Measurements from ENCODE around the gene FILIP1L. TPM values are rescaled to one million over a fixed set of nuclear protein-coding genes. Genes with fewer than 3 reads are reported as not detected.

FILIP1L gene
- total RNA-seq, 2 experiments from 2014 or later: 0.35 to 0.48 TPM

DNA sequence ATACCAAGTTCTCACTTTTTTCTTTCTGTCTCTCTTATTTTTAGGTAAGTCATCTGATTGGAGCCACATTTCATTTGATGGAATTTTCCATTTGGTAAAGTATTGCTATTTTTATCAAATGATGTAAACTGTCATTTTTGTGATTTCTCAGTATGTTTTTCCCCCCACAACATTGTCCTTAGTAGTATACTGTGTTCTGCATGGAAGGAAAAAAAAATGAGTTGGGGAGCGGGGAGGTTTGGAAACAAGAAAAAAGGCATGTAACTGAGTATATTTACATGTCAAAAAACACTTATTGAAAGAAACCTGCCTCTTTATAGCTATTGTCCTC is 104.2 kb downstream of the FILIP1L start:
- Mint-ChIP-seq H3K4me1 (peaks cover 13% of the 10 kb centered on the region), H3K27ac (no peak overlapping the region), H3K4me3 (no peak overlapping the region), H3K36me3 (peaks cover 21% of the 10 kb centered on the region), H3K27me3 (no peaks in the 10 kb centered on the region), H3K9me3 (peaks cover 2% of the 10 kb centered on the region)
- DNase-seq: no peak

DNA sequence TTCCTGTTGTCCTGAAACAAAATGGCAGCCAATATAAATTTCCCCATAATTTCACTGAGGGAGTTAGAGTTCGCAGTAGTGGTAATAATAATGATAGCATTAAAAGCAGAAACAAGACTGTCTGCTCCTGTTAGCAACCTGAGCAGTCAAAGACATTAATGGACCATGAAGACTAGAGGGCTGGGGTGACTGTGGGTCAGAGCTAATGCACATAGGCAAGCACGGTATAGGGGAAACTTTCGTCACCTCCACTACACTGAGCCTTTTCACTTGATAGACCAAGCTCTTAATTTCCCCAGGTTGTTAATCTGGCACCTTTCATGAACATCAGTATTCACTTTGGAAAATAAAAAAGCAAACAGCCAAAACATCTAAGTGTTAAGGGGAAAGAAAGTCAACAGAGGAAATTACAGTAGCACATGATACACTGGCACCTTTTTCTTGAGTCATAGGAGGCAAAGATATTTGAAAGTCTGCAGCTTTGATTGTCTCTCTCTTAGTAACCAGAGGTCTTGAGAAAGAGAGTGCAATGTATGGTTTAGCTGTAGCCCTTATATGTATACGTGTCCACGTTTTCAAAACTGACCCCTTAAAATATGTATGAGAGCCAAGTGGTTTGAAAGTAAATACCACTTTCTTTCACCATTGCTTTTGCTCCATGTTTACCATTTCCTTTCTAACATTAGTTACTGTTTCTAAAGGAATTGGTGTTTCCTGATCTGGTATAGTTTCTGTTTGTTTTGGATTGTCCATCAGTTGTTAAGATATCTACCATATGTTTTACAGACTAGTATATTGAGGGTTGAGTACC is 104.8 kb downstream of the FILIP1L start:
- H3K9me3 Mint-ChIP-seq: no peaks in the 10 kb centered on the region
- H3K36me3 Mint-ChIP-seq: peaks cover 16% of the 10 kb centered on the region
- DNase-seq: no peak
- H3K27me3 Mint-ChIP-seq: no peaks in the 10 kb centered on the region
- H3K4me3 Mint-ChIP-seq: no peak overlapping the region
- peaks cover 15% of the 10 kb centered on the region for H3K4me1 Mint-ChIP-seq
- H3K27ac Mint-ChIP-seq: no peak overlapping the region

DNA sequence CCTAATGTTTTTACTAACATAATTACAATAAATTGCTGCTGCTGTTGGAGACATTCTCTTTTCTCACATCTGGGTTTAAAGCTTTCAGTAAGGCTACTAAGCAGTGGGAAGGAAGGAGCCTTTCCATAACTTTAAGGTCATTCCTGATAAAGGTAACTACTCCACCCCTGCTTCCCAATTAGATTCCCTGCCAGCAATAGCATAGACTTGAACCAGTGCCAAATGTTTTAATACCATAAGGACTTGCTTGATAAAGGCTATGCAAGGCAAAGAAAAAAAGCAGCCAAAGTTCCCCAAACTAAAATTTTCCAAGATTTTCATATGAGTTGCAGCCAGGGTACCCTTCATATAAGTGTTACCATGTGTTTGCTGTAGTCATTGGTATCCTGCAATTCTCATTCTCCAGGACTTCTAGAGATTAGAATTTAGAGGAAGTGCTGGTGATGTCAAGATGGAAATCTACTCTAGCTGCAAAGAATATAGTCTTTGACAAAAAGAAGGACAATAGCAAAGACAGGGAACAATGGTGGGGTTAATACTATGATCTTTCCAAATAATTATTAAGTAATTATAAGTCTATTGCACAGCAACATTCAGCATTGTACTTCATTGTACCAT is 106.1 kb downstream of the FILIP1L start:
- H3K36me3 Mint-ChIP-seq: peaks cover 12% of the 10 kb centered on the region
- H3K4me1 Mint-ChIP-seq: peaks cover 15% of the 10 kb centered on the region
- no peak for DNase-seq
- no peaks in the 10 kb centered on the region for H3K9me3 Mint-ChIP-seq
- H3K27me3 Mint-ChIP-seq: no peaks in the 10 kb centered on the region
- no peak overlapping the region for H3K4me3 Mint-ChIP-seq
- H3K27ac Mint-ChIP-seq: no peak overlapping the region

DNA sequence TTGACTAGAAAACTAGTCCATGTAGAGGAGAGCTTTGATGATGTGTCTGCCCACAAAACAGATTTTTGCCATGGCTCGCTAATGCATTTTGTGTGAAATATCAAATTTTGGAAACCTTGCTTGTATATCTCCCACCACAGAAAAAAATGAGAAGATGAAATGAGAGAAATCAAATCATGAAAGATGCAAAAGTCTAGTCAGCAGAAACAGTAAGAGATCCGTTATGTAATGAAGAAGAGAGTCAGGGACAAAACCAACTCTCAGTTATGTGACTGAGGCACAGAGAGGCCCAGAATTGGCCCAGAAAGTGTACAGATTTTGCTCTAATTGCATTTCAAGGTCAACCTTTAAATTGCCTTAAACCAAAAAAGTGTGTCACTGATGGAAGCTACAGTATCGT is 107.0 kb downstream of the FILIP1L start:
- no peaks in the 10 kb centered on the region for H3K27me3 Mint-ChIP-seq
- H3K4me3 Mint-ChIP-seq: no peak overlapping the region
- H3K4me1 Mint-ChIP-seq: peaks cover 21% of the 10 kb centered on the region
- DNase-seq: no peak
- peaks cover 12% of the 10 kb centered on the region for H3K36me3 Mint-ChIP-seq
- no peak overlapping the region for H3K27ac Mint-ChIP-seq
- H3K9me3 Mint-ChIP-seq: no peaks in the 10 kb centered on the region

DNA sequence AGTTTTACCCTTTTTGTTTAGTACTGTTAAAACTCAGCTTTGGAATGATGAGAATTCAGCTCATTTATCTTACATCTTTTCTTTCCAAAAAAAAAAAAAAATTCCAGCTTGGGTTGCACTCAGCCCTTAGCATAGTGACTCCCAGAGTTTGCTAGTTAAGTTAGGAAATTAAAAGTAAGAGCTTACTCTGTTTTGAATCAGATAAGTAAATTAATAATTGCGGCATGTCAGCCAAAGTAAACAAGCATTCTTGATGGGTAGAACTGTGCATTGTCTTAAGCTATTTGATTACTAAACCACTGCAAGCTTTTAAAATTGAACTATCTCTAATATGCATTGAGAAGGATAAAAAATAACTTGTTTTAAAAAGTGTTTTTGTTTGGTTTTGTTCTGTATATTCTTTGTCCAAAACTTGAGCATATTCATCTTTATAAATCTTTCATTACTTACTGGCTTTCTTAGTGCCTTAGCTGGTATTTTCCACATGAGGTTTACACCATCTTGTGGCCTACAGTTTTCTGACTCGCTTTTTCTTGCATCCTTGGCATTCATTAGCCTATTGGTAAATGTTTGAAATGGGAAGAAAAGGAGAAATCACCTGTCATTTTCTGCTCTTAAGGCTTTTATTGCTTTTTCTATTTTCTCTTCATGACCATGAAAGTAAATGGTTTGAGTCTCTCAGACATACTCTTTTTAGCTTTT is 107.6 kb downstream of the FILIP1L start:
- Mint-ChIP-seq H3K9me3 (no peaks in the 10 kb centered on the region), H3K27me3 (no peaks in the 10 kb centered on the region), H3K4me1 (peaks cover 21% of the 10 kb centered on the region), H3K27ac (no peak overlapping the region), H3K36me3 (peaks cover 12% of the 10 kb centered on the region), H3K4me3 (no peak overlapping the region)
- no peak for DNase-seq

DNA sequence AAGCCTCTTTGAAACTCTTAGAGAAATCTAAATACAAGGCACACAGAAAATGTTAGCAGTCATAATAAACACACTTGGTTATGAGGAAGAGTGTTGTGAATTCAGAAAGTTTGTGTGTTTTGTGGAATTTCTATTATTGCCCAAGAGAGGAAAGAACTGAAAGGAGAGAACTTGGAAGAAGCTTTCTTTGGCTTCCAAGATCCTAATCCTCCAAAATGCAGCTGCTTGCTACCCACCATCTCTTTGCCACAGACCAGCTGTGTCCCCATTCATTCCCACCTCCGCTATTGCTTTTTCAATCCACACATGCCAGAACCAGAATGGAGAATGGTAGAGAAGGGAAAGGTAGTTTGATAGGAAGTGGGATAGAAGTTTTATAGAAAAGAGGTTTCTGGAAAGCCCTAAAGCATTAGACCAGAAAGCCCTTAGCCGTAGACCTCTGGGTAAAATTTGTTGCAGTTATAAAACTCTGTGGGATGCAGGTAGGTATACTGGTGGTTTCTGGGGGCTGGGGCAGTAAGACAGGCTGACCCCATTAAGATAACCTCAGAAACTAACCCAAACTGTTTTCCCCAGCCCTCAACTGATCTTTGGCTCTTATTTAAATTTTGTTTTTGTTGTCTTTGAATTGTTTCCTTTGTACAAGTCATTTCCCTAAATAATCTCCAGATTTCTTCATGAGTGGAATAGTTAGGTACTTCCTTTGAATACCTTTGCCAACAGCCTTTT is 108.5 kb downstream of the FILIP1L start:
- Mint-ChIP-seq H3K36me3 (peaks cover 5% of the 10 kb centered on the region), H3K4me1 (peaks cover 21% of the 10 kb centered on the region), H3K9me3 (no peaks in the 10 kb centered on the region)

DNA sequence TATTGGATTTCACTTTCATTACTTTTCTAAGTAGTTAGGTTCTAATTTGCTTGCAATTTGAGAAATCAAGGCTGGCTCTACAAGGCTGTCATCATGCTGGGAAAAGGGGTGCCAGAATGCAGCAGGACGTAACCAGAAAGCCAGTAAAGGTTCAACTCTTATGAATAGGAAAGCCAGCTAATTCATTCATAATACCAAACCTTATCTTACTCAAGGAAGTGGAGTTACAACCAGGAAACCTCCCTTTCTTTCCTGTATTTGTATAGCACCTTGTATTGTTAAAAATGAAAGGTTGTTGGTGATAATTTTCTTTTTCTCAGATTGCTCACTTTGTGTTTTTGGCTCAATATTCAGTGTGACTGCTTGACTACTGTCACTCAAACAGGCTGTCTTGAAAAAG is 109.4 kb downstream of the FILIP1L start:
- Mint-ChIP-seq H3K36me3 (peaks cover 3% of the 10 kb centered on the region), H3K4me1 (peaks cover 19% of the 10 kb centered on the region), H3K27me3 (no peaks in the 10 kb centered on the region), H3K4me3 (no peak overlapping the region), H3K9me3 (peaks cover 3% of the 10 kb centered on the region), H3K27ac (no peak overlapping the region)
- no peak for DNase-seq

More for the DNA sequence above, 108.5 kb downstream of the FILIP1L start:
- H3K27ac Mint-ChIP-seq: no peak overlapping the region
- DNase-seq: no peak
- no peaks in the 10 kb centered on the region for H3K27me3 Mint-ChIP-seq
- H3K4me3 Mint-ChIP-seq: no peak overlapping the region

DNA sequence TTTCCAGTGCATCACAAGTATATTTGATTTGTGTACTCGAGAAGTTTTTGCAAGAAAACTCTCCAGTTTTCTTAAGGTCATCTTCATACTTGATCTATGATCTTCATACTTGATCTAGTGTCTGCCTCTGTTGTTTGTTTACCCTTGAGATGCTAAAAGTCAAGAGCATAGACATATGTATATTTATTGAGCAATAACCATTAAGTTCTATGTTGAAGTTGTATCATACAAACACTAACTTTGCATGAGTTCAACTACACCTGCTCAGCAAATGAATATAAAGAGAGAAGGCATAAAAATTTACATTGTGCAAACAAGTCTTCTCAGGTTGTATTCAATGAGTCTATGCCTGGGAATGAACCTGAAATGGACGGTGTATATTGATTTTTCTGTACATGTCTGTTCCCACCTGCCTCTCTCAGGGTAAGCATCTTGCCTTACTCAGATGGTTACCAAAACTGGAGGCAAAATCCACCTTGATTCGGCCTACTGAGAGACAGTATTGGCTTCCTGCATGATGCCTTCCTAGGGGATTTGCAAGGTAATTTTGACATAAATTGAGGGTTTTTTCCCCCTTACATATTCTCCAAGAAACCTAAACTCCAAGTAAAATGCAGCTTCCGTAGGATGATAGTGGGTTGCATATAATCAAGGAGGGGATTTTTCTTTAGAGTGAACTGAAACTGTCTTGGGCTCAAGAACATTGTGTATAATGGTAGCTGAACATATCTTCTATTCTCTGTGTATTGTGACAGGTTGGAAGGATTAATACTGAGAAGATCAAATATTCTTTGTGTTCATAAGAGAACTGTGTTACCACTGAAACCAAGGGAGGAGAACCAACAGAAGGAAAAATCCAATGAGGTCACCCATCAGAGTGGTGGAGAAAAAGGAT is 110.4 kb downstream of the FILIP1L start:
- H3K27ac Mint-ChIP-seq: no peak overlapping the region
- H3K9me3 Mint-ChIP-seq: peaks cover 3% of the 10 kb centered on the region
- peaks cover 5% of the 10 kb centered on the region for H3K36me3 Mint-ChIP-seq
- DNase-seq: no peak
- H3K27me3 Mint-ChIP-seq: no peaks in the 10 kb centered on the region
- H3K4me3 Mint-ChIP-seq: no peak overlapping the region
- peaks cover 11% of the 10 kb centered on the region for H3K4me1 Mint-ChIP-seq

DNA sequence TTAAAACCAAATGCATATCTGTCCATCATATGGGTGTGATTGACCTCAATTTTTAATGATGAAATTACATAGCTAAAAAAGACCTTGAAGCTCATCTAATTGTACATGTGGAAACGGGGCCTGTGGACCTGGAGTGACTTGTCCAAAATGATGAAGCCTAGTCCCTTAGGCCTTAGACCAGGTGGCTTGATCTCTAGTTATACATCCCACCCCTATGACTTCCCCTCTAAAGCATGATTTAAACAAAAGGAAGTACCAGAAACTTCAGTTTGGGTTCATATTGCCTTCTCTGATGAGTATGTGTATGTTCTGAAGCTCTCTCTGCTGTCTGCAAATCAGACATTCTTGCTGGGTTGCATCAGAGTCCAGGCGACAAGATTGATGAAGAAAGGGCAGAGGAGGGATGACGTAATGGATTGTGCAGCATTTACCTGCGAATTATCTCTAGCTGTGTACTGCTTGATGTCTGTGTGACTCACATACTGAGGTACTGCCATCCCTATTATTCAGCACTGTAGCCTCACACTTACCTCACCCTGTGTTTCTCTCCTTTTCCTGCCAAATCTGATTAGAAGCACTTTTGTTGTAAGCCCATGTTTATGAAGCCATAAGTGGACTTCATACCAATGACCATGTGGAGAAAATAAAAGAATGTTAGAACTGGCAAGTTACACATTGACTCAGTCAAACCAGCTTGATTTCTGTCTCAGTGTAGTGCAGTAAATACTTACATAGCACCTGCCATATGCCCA is 111.5 kb downstream of the FILIP1L start:
- Mint-ChIP-seq H3K36me3 (peaks cover 10% of the 10 kb centered on the region), H3K9me3 (peaks cover 3% of the 10 kb centered on the region), H3K4me3 (no peak overlapping the region), H3K27me3 (no peaks in the 10 kb centered on the region), H3K27ac (peak overlapping the region; percentile 9), H3K4me1 (peaks cover 11% of the 10 kb centered on the region)
- no peak for DNase-seq

DNA sequence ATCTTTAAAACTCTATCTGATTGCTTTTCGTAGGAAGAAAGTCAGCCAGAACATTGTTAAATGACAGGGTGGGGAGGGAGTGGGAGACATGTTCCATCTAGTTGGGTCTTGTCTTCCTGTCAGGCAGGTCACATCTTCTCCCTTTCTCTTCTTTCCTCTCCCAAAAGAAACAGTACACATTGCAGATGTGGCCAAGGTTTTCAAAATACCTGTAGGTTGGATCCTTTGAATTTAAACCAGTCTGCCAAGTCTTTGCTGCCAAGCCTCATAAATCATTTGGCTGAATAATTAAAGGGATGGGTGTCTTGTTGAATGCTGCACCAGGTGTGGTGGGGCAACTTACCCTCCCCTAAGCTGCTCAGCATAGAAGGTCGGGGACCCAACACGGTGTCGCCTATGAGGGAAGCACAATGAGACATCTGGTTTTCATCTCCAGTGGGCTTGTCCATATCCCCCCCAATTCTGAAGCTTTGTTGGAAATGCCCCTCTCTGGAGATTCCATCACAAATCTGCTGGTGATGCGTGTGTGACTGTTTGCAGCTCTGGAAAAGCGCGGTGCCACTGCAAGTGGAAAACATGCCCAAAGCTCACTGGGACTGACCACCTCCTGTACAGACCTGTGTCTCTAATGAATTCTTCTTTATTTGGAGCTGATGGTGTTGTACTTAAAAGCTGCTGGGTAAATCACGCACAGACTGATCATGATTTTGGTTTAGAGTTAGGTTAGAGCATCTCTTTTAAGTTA is 112.6 kb downstream of the FILIP1L start:
- no peak overlapping the region for H3K27ac Mint-ChIP-seq
- no peak for DNase-seq

DNA sequence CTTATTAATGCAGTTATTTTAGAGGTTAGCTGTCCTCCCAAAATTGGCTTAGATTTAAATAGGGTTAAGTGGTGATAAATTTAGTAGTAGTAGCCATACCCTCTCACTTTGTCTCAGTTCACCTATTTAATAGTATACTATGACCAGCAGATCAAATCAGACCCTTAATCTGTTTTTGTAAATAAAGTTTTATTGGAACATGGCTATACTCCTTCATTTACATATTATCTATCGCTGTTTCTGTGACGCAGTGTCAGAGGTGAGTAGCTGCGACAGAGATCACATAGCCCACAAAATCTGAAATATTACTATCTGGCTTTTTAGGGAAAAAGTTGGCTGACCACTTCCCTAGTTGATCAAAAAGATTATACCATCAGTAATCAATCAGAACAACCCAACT is 113.2 kb downstream of the FILIP1L start:
- Mint-ChIP-seq H3K27me3 (no peaks in the 10 kb centered on the region), H3K4me3 (no peak overlapping the region), H3K9me3 (peaks cover 11% of the 10 kb centered on the region), H3K27ac (no peak overlapping the region), H3K4me1 (peaks cover 8% of the 10 kb centered on the region), H3K36me3 (peaks cover 17% of the 10 kb centered on the region)
- DNase-seq: no peak

More for the DNA sequence above, 112.6 kb downstream of the FILIP1L start:
- no peak overlapping the region for H3K4me3 Mint-ChIP-seq
- H3K9me3 Mint-ChIP-seq: peaks cover 6% of the 10 kb centered on the region
- no peaks in the 10 kb centered on the region for H3K27me3 Mint-ChIP-seq
- peaks cover 10% of the 10 kb centered on the region for H3K4me1 Mint-ChIP-seq
- H3K36me3 Mint-ChIP-seq: peaks cover 13% of the 10 kb centered on the region

DNA sequence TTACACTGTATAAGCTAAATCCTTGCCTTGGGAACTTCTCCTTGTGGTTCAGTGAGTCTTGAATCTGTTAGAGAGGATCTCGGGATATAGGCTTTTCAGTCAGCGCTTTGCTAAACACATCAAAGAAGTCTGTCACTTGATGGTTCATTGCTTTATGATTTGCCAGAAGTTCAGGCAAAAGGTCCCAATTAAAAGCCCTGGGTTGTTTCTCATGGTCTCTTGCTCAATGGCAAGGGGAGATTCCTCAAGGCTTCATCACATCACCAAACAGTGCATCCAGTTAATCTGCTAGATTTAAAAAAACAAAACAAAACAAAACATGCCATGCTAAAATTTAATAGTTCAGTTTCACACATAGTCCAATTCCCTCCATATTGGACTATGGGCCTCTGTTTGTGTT is 114.8 kb downstream of the FILIP1L start:
- Mint-ChIP-seq H3K4me3 (no peak overlapping the region), H3K36me3 (peaks cover 32% of the 10 kb centered on the region), H3K27me3 (no peaks in the 10 kb centered on the region), H3K27ac (no peak overlapping the region), H3K9me3 (peaks cover 23% of the 10 kb centered on the region), H3K4me1 (peaks cover 6% of the 10 kb centered on the region)
- no peak for DNase-seq

DNA sequence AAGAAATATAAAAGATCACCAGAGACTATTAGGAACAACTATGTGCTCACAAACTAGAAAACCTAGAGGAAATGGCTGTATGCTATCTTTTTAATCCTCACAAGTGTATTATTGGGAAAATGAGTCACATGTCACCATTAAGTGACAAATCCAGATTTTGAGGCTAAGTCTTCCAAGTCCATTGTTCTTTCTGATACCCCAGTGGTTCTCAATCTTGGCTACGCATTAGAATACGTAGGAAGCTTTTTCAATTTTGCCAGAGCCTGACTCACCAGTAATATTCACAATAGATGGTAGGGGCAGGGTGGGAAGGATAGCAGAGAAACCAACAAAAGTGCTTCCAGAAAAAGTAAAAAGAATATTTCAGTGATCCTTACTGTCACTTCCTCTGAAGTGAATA is 117.0 kb downstream of the FILIP1L start:
- Mint-ChIP-seq H3K36me3 (peaks cover 54% of the 10 kb centered on the region), H3K4me3 (no peak overlapping the region), H3K27ac (no peak overlapping the region)

More for the DNA sequence above, 117.0 kb downstream of the FILIP1L start:
- Mint-ChIP-seq H3K9me3 (peaks cover 37% of the 10 kb centered on the region), H3K27me3 (no peaks in the 10 kb centered on the region), H3K4me1 (no peaks in the 10 kb centered on the region)
- no peak for DNase-seq

Measured in activated naive CD8-positive, alpha-beta T cell treated with anti-CD3 and anti-CD28 coated beads for 36 hours (primary cell).